Endothelial cell of umbilical vein (primary cell): Measurements from ENCODE around the gene ACIN1. TPM values are rescaled to one million over a fixed set of nuclear protein-coding genes. Genes with fewer than 3 reads are reported as not detected.

Experiments
- BruUV-seq: library from RNA; stranded (reverse); fragments of 400-500 nt; replicated peaks from 2 replicates; lab custom pipeline; 2021; lab: Mats Ljungman, UMichigan
- CTCF ChIA-PET: fragments of 300-600, 350-600 bp; sonication (Branson Sonifier 250); formaldehyde crosslinking; loops from one replicate; lab custom pipeline; 2021; ENCODE audit warnings: antibody characterized with exemption, inconsistent platforms; lab: Charles Lee
- POLR2A ChIA-PET: fragments of 300-600, 350-600 bp; sonication (Branson Sonifier 250); formaldehyde crosslinking; loops from one replicate; lab custom pipeline; 2021; ENCODE audit warnings: antibody characterized with exemption, inconsistent platforms; lab: Charles Lee
- DNase-seq: peaks from one replicate; pipeline ENCODE4 v3.0.0-alpha.2; 2011; ENCODE audit warnings: low read depth, low spot score
- FAIRE-seq: peaks from 2 replicates; lab custom pipeline; 2011; peaks lifted over from hg19 to GRCh38; lab: Jason Lieb, UNC
- H2AFZ ChIP-seq: 2 replicates; pipeline ENCODE4 v1.6.0; 2012; ENCODE audit warnings: low read depth, low read length, control low read depth, inconsistent platforms
- H3K27ac ChIP-seq: 2 replicates; pipeline ENCODE4 v1.5.1; 2011; ENCODE audit warnings: low read depth, mild to moderate bottlenecking, control low read depth, low read length, moderate library complexity; ENCODE audit not compliant: insufficient read depth
- H3K27me3 ChIP-seq, 2 experiments: 2 replicates each; pipeline versions ENCODE4 v1.6.0 to v1.6.1; 2011; ENCODE audit warnings: low read length in 2 of 2, mixed read lengths in 1 of 2; ENCODE audit not compliant: control insufficient read depth in 2 of 2, insufficient read depth in 2 of 2
- H3K36me3 ChIP-seq, 2 experiments: 2 replicates in 1 of 2; 3 replicates in 1 of 2; pipeline ENCODE4 v1.5.1; 2011; ENCODE audit warnings: low read length in 2 of 2, mild to moderate bottlenecking in 1 of 2, moderate library complexity in 1 of 2; ENCODE audit not compliant: control insufficient read depth in 2 of 2, insufficient read depth in 2 of 2; ENCODE audit errors: extremely low read depth in 1 of 2
- H3K4me1 ChIP-seq: 3 replicates; pipeline ENCODE4 v1.5.1; 2011; ENCODE audit warnings: mild to moderate bottlenecking, low read length; ENCODE audit not compliant: control insufficient read depth, insufficient read depth; ENCODE audit errors: extremely low read depth
- H3K4me2 ChIP-seq: 2 replicates; pipeline ENCODE4 v1.6.1; 2011; ENCODE audit warnings: low read length, control low read depth, mixed read lengths; ENCODE audit not compliant: insufficient read depth
- H3K4me3 ChIP-seq, 3 experiments: fragments of 200-600 bp in 1 of 3; sonication (generic), shearing (Covaris generic) in 1 of 3; replicated peaks in 1 of 3; 2 replicates each; pipeline ENCODE4 v1.5.1; 2011 to 2016; ENCODE audit warnings: control low read depth in 3 of 3, low read length in 3 of 3, mild to moderate bottlenecking in 2 of 3, inconsistent platforms in 1 of 3, low read depth in 1 of 3, moderate library complexity in 1 of 3; ENCODE audit not compliant: insufficient read depth in 1 of 3
- H3K79me2 ChIP-seq: 2 replicates; pipeline ENCODE4 v1.6.0; 2012; ENCODE audit warnings: low read length, inconsistent platforms; ENCODE audit not compliant: control insufficient read depth, insufficient read depth
- H3K9ac ChIP-seq: replicated peaks from 2 replicates; pipeline ENCODE3; 2011; ENCODE audit warnings: low read length, control low read depth; ENCODE audit not compliant: insufficient read depth; ENCODE audit errors: extremely low read depth
- H3K9me1 ChIP-seq: replicated peaks from 3 replicates; pipeline ENCODE4 v1.6.0; 2011; ENCODE audit warnings: mild to moderate bottlenecking, low read length; ENCODE audit not compliant: control insufficient read depth, insufficient read depth; ENCODE audit errors: extremely low read depth
- H3K9me3 ChIP-seq: replicated peaks from 2 replicates; pipeline ENCODE4 v1.5.1; 2012; ENCODE audit warnings: low read length, inconsistent platforms; ENCODE audit not compliant: control insufficient read depth, insufficient read depth
- H4K20me1 ChIP-seq: replicated peaks from 2 replicates; pipeline ENCODE3; 2011; ENCODE audit warnings: mild to moderate bottlenecking, low read length; ENCODE audit not compliant: control insufficient read depth, insufficient read depth; ENCODE audit errors: extremely low read depth
- EZH2 ChIP-seq: IDR thresholded peaks from 2 replicates; pipeline ENCODE4 v1.6.1; 2012; ENCODE audit warnings: borderline replicate concordance, low read depth, mild to moderate bottlenecking, moderate library complexity, low read length, inconsistent platforms; ENCODE audit not compliant: severe bottlenecking
- FOS ChIP-seq: IDR thresholded peaks from 2 replicates; pipeline ENCODE4 v1.6.1; 2011; ENCODE audit warnings: mild to moderate bottlenecking, low read length, moderate library complexity, borderline replicate concordance; ENCODE audit not compliant: insufficient read depth
- GATA2 ChIP-seq: IDR thresholded peaks from 2 replicates; pipeline ENCODE4 v1.7.0; 2011; ENCODE audit warnings: low read depth, mild to moderate bottlenecking, moderate library complexity, mixed read lengths, low read length; ENCODE audit not compliant: insufficient read length, insufficient read depth
- JUN ChIP-seq: IDR thresholded peaks from 2 replicates; pipeline ENCODE4 v1.6.1; 2011; ENCODE audit warnings: borderline replicate concordance, low read depth; ENCODE audit not compliant: insufficient read length, insufficient read depth
- MYC ChIP-seq: IDR thresholded peaks from one replicate; pipeline ENCODE4 v1.6.1; 2011; ENCODE audit warnings: mild to moderate bottlenecking, low read depth, low read length
- POLR2A ChIP-seq: IDR thresholded peaks from 2 replicates; pipeline ENCODE4 v1.6.1; 2012; ENCODE audit warnings: low read depth, mild to moderate bottlenecking, control low read depth, low read length
- POLR2AphosphoS5 ChIP-seq: IDR thresholded peaks from 2 replicates; pipeline ENCODE4 v1.6.1; 2012; ENCODE audit warnings: low read depth, mild to moderate bottlenecking, control low read depth, low read length, moderate library complexity; ENCODE audit not compliant: insufficient read depth
- dilution Hi-C: fragments of 300-500 bp; cut with MboI; formaldehyde crosslinking; loops from one replicate; pipeline ENCODE4 v1.15.0; 2019; ENCODE audit warnings: low sequenced_read_pairs; ENCODE audit not compliant: extremely low pct_ligation_motif_present
- intact Hi-C: fragments of 100-400 bp; cut with micrococcal nuclease; formaldehyde crosslinking; loops from one replicate; pipeline ENCODE4 v1.10.0; 2022
- polyA plus RNA-seq, 4 experiments: library from polyadenylated mRNA; depleted of rRNA in 3 of 4; stranded (reverse) in 3 of 4; unstranded in 1 of 4; fragments of >200 nt; gene quantifications; 2 replicates each; pipeline versions ENCODE4 v1.2.1 to v1.2.3, GENCODE V29; 2011 to 2012; ENCODE audit warnings: missing spikeins in 1 of 4
- total RNA-seq: library from RNA; stranded (reverse); gene quantifications from 2 replicates; pipeline ENCODE4 v1.2.3, GENCODE V29; 2021
- TF ChIP-seq, protein P1 (sequence below): IDR thresholded peaks from 2 replicates; pipeline ENCODE4 v1.6.1; 2011; ENCODE audit not compliant: insufficient read depth, insufficient read length
- TF ChIP-seq, protein P2 (sequence below), 2 donors: IDR thresholded peaks; 1 replicate in 1 of 2; 2 replicates in 1 of 2; pipeline ENCODE4 v1.5.1; 2011; ENCODE audit warnings: low read length in 2 of 2, mild to moderate bottlenecking in 2 of 2, moderate library complexity in 2 of 2, control low read depth in 1 of 2, inconsistent platforms in 1 of 2, low read depth in 1 of 2; ENCODE audit not compliant: insufficient read depth in 1 of 2; ENCODE audit errors: extremely low read depth in 1 of 2

ACIN1 gene
- total and polyA plus RNA-seq, 2 donors (not counting 3 experiments of a cell fraction or from before 2014, with no cell fraction given) = 146 to 240 TPM

- BruUV-seq = no TSS peak
- intact Hi-C loops = no loop called here
Observed at GRCh38 chr14:23023795-23024152, 71.2 kb downstream of the ACIN1 start.

More at GRCh38 chr14:23023795-23024152, 71.2 kb downstream of the ACIN1 start:
- Histone ChIP-seq H3K27me3 (no peaks in the 10 kb centered on the region), H3K9me3 (no peaks in the 10 kb centered on the region), H3K9ac (no peak overlapping the region), H3K4me2 (no peak overlapping the region), H3K36me3 (peaks cover 6% of the 10 kb centered on the region in 2 experiments), H3K4me3 (no peak overlapping the region), H3K79me2 (peaks cover 4% of the 10 kb centered on the region), H3K4me1 (peaks cover under 1% of the 10 kb centered on the region), H3K27ac (no peak overlapping the region), H4K20me1 (no peaks in the 10 kb centered on the region), H3K9me1 (no peaks in the 10 kb centered on the region), H2AFZ (no peak overlapping the region)
- POLR2A ChIA-PET = interaction anchor here (1.1 kb wide), 1 partner anchor 17 kb away, joined by 3 read pairs; no protein-coding TSS in a partner anchor
- dilution Hi-C loops = no loop called here
- no peak for DNase-seq
- CTCF ChIA-PET = interaction anchor here (0.6 to 5.0 kb wide), 7 partner anchors 9 to 45 kb away, joined by 3 to 32 read pairs (median 5); partner anchors contain the start of gene CDH24
- FAIRE-seq = no peak
- TF ChIP-seq MYC (no peak), POLR2A (no peak), EZH2 (no peak), FOS (no peak), JUN (no peak), POLR2AphosphoS5 (no peak), GATA2 (no peak)
- TF ChIP-seq, protein P1, sequence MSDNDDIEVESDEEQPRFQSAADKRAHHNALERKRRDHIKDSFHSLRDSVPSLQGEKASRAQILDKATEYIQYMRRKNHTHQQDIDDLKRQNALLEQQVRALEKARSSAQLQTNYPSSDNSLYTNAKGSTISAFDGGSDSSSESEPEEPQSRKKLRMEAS = no peak
- TF ChIP-seq, protein P2, sequence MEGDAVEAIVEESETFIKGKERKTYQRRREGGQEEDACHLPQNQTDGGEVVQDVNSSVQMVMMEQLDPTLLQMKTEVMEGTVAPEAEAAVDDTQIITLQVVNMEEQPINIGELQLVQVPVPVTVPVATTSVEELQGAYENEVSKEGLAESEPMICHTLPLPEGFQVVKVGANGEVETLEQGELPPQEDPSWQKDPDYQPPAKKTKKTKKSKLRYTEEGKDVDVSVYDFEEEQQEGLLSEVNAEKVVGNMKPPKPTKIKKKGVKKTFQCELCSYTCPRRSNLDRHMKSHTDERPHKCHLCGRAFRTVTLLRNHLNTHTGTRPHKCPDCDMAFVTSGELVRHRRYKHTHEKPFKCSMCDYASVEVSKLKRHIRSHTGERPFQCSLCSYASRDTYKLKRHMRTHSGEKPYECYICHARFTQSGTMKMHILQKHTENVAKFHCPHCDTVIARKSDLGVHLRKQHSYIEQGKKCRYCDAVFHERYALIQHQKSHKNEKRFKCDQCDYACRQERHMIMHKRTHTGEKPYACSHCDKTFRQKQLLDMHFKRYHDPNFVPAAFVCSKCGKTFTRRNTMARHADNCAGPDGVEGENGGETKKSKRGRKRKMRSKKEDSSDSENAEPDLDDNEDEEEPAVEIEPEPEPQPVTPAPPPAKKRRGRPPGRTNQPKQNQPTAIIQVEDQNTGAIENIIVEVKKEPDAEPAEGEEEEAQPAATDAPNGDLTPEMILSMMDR (IDR thresholded peaks at IDR 0.05; ENCODE audit: extremely low read depth in 1 of 2, insufficient read depth in 1 of 2, low read depth in 1 of 2, low read length in 2 of 2) = no peak
